Esophagus squamous epithelium (tissue), 5 donors: Measurements from ENCODE around the gene CDIPT. TPM values are rescaled to one million over a fixed set of nuclear protein-coding genes. Genes with fewer than 3 reads are reported as not detected.

ENCODE experiments used
- DNase-seq: peaks from one replicate; lab custom pipeline; 2025; lab: John Stamatoyannopoulos, UW
- H3K27ac ChIP-seq, 4 donors: fragments of 200-600 bp; sonication (generic); one replicate each; pipeline ENCODE4 v1.5.1; 2016 to 2019; ENCODE audit warnings: mild to moderate bottlenecking in 1 of 4
- H3K27me3 ChIP-seq, 4 donors: fragments of 200-600 bp; sonication (generic); 1 replicate in 3 of 4; 2 replicates in 1 of 4; pipeline versions ENCODE4 v1.5.1 to v1.6.0; 2017 to 2021; ENCODE audit warnings: antibody characterized with exemption in 1 of 4
- H3K36me3 ChIP-seq, 3 donors: fragments of 200-600 bp; sonication (generic); one replicate each; pipeline ENCODE4 v1.5.1; 2016 to 2019
- H3K4me1 ChIP-seq, 3 donors: fragments of 200-600 bp; sonication (generic); one replicate each; pipeline ENCODE4 v1.5.1; 2017 to 2019
- H3K4me3 ChIP-seq, 4 donors: fragments of 200-600 bp; sonication (generic); 1 replicate in 3 of 4; 2 replicates in 1 of 4; pipeline ENCODE4 v1.5.1; 2016 to 2019; ENCODE audit warnings: mild to moderate bottlenecking in 2 of 4, moderate library complexity in 1 of 4
- H3K9me3 ChIP-seq, 3 donors: fragments of 200-600 bp; sonication (generic); one replicate each; pipeline ENCODE4 v1.5.1; 2016 to 2019
- POLR2A ChIP-seq, 4 donors: fragments of 450-650 bp; IDR thresholded peaks; one replicate each; pipeline ENCODE4 v1.6.1; 2017; ENCODE audit warnings: antibody characterized with exemption in 4 of 4, mild to moderate bottlenecking in 4 of 4, moderate library complexity in 3 of 4
- WGBS, 2 donors: methylation state at CpG; one replicate each; pipeline ENCODE4 v1.1.5; 2018; 5-methylcytosine and 5-hydroxymethylcytosine counted together
- intact Hi-C: fragments of 100-400 bp; cut with DNase I; formaldehyde crosslinking; loops from one replicate; pipeline ENCODE4 v1.15.0; 2022
- total RNA-seq, 4 donors: library from RNA; depleted of rRNA; stranded (reverse); fragments of >200 nt; gene quantifications; one replicate each; pipeline ENCODE4 v1.1.0, GENCODE V29; 2016
- TF ChIP-seq, protein P1 (sequence below), 6 experiments: fragments of 450-650 bp in 4 of 6; fragments of 200-600 bp in 2 of 6; sonication (generic) in 2 of 6; IDR thresholded peaks; one replicate each; pipeline ENCODE4 v1.5.1; 2016 to 2019; ENCODE audit warnings: antibody characterized with exemption in 6 of 6, mild to moderate bottlenecking in 4 of 6, moderate library complexity in 4 of 6
- donor health status: DM: yes; HTN: yes; CAD: no.

Gene CDIPT
- total RNA-seq, 4 donors from 2014 or later, result 34.6 to 78.8 (median 44.6) TPM

DNA sequence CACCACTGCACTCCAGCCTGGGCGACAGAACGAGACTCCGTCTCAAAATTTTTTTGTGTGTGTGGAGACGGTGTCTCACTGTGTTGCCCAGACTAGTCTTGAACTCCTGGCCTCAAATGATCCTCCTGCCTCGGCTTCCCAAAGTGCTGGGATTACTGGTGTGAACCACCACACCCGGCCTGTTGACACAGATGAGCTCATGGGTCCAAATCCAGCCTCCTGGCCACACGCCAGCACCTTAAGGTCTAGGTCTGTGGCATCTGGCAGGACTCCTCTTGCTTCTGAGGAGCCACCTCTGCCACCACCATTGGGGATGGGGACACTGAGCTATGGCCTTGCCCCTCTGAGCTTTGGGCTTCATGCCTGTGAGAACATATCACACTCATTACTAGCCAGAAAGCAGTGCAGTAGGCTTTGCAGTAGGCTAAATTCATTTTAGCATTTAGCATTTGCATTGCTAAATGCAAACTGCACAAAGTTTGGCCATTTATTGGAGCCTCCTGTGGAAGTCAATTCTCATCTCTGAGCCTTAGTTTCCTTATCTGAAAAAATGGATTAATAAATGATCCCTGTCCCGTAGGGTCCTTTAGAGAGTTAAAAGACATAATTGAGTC lies 5.5 kb upstream of the CDIPT start:
- intact Hi-C loops, result no loop called here
- Histone ChIP-seq H3K4me3 (no peak overlapping the region), H3K27ac (no peak overlapping the region), H3K4me1 (peaks cover 5% of the 10 kb centered on the region in 3 donors), H3K9me3 (no peaks in the 10 kb centered on the region), H3K36me3 (no peaks in the 10 kb centered on the region), H3K27me3 (no peaks in the 10 kb centered on the region)
- 54 to 86% methylated on average over 4 to 8 of the region's 8 CpGs for WGBS, 2 donors
- TF ChIP-seq, protein P1, sequence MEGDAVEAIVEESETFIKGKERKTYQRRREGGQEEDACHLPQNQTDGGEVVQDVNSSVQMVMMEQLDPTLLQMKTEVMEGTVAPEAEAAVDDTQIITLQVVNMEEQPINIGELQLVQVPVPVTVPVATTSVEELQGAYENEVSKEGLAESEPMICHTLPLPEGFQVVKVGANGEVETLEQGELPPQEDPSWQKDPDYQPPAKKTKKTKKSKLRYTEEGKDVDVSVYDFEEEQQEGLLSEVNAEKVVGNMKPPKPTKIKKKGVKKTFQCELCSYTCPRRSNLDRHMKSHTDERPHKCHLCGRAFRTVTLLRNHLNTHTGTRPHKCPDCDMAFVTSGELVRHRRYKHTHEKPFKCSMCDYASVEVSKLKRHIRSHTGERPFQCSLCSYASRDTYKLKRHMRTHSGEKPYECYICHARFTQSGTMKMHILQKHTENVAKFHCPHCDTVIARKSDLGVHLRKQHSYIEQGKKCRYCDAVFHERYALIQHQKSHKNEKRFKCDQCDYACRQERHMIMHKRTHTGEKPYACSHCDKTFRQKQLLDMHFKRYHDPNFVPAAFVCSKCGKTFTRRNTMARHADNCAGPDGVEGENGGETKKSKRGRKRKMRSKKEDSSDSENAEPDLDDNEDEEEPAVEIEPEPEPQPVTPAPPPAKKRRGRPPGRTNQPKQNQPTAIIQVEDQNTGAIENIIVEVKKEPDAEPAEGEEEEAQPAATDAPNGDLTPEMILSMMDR (IDR thresholded peaks at IDR 0.05), result no peak
- TF ChIP-seq POLR2A (IDR thresholded peaks at IDR 0.05), result no peak
- DNase-seq, result no peak

DNA sequence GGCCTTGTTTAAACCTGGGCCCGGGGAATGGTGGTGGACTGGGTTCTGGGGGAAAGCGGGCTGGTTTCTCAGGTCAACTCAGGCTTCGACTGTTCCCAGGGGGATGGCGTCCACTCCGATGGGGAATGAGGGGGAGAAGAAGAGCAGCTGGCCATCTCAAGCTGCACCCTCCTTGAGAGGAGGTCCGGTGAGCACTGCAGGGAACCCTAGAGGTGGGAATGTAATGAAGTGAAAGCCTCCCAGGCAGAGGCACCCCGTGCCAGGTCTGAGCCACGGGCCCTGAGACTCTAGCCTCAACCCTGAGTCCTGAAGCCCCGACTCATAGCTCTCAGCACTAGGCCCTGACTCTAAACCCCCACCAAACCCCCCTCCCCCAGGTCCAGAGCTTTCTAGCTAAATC lies 1.2 kb upstream of the CDIPT start:
- no peak overlapping the region for H3K4me3 ChIP-seq
- TF ChIP-seq POLR2A (IDR thresholded peaks at IDR 0.05), result no peak
- WGBS, 2 donors, result 84 to 91% methylated on average over 8 of the region's 9 CpGs
- DNase-seq, result no peak
- H3K27me3 ChIP-seq, result no peaks in the 10 kb centered on the region
- peaks cover 12 to 22% (median 17%) of the 10 kb centered on the region in 3 donors for H3K36me3 ChIP-seq
- H3K27ac ChIP-seq, result no peak overlapping the region
- intact Hi-C loops, result no loop called here
- no peaks in the 10 kb centered on the region for H3K9me3 ChIP-seq
- H3K4me1 ChIP-seq, result peaks cover 16 to 32% (median 20%) of the 10 kb centered on the region in 3 donors

DNA sequence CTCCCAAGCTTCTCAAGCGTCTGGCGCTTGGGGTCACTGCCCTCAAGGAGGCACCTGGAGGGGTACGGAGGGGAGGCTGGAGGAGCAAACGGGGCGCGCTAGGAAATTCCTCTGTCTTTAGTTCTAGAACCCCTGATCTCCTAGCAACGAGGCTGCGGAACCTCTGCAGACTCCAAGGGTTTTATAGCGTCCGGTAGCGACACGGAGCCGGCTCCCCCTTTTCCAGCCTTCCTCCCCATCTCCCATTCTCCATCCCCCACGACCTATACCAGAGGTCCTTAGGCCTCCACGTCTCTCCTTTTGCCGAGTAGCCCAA lies 601 bp upstream of the CDIPT start:
- H3K4me3 ChIP-seq, result peak overlapping the region; percentile 63 to 98 (median 91)
- H3K27me3 ChIP-seq, result no peaks in the 10 kb centered on the region
- H3K4me1 ChIP-seq, result peaks cover 16 to 32% (median 20%) of the 10 kb centered on the region in 3 donors
- peak overlapping the region; percentile 87 to 96 (median 93) for H3K27ac ChIP-seq
- peaks cover 18 to 27% (median 22%) of the 10 kb centered on the region in 3 donors for H3K36me3 ChIP-seq
- intact Hi-C loops, result no loop called here
- TF ChIP-seq, protein P1 (IDR thresholded peaks at IDR 0.05), result no peak
- no peak for TF ChIP-seq POLR2A (IDR thresholded peaks at IDR 0.05)
- WGBS, 2 donors, result 48 to 75% methylated on average over 8 to 10 of the region's 16 CpGs
- no peaks in the 10 kb centered on the region for H3K9me3 ChIP-seq
- no peak for DNase-seq

DNA sequence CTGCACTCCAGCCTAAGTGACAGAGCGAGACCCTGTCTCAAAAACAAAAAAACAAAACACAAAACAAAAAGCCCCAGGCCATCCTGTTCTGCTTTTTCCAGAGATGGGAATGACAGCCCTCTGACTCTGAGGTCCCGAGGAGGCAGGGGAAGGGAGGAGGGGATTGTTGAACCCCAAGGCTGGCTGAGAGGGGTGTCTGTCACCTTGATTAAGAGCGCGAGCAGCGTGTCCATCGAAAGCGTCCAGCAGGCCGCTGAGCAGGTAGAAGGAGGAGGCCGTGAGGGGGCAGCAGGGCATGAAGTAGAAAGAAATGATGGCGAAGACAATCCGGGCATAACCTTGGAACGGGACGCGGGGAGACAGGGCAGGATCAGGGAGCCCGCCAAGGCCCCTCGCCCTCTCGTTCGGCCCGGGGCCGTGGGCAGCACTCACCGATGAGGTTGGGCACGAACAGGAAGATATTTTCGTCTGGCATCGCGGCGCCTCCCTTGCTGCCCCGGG lies 593 bp downstream of the CDIPT start:
- intact Hi-C loops, result no loop called here
- Histone ChIP-seq H3K4me3 (peak overlapping the region; percentile 63 to 98 (median 91)), H3K4me1 (peaks cover 16 to 32% (median 20%) of the 10 kb centered on the region in 3 donors), H3K27ac (peak overlapping the region; percentile 87 to 96 (median 93)), H3K36me3 (peaks cover 19 to 33% (median 22%) of the 10 kb centered on the region in 3 donors), H3K27me3 (no peaks in the 10 kb centered on the region), H3K9me3 (no peaks in the 10 kb centered on the region)
- TF ChIP-seq, protein P1 (IDR thresholded peaks at IDR 0.05), result no peak
- no peak for TF ChIP-seq POLR2A (IDR thresholded peaks at IDR 0.05)
- no peak for DNase-seq
- 1 to 3% methylated on average over 18 to 19 of the region's 27 CpGs for WGBS, 2 donors

DNA sequence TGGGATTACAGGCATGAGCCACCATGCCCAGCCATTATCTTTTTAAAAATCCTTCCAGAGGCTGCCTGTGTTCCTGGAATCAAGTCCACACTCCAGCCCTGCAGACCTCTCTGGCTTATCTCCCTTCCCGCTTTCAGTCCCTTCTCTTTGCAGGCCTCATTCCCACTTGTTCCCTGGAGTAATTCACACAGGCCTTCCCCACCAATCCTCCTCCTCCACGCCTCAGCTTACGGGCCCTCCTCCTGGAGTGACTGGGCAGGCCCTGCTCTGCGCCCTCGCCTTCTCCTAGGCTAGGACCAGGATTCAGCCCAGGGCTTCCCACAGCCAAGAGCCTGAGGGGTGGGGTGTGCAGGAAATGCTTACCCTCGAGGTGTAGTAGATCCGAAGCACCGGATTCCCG lies 2.8 kb downstream of the CDIPT start:
- Histone ChIP-seq H3K27ac (no peak overlapping the region), H3K4me3 (no peak overlapping the region), H3K36me3 (peaks cover 19 to 33% (median 22%) of the 10 kb centered on the region in 3 donors), H3K4me1 (peaks cover 16 to 32% (median 20%) of the 10 kb centered on the region in 3 donors), H3K9me3 (no peaks in the 10 kb centered on the region), H3K27me3 (no peaks in the 10 kb centered on the region)
- no peak for DNase-seq
- intact Hi-C loops, result no loop called here
- TF ChIP-seq, protein P1 (IDR thresholded peaks at IDR 0.05), result no peak
- no peak for TF ChIP-seq POLR2A (IDR thresholded peaks at IDR 0.05)
- 91 to 98% methylated on average over 9 of the region's 9 CpGs for WGBS, 2 donors
